Mesothelial cell of epicardium (in vitro differentiated cells): ENCODE measurements around the gene CFAP45. TPM values are rescaled to one million over a fixed set of nuclear protein-coding genes. Genes with fewer than 3 reads are reported as not detected.

ENCODE experiments used
- DNase-seq, 2 experiments: peaks; one replicate each; pipeline ENCODE4 v3.0.0; 2021; ENCODE audit warnings: low spot score in 2 of 2; ENCODE audit not compliant: unreplicated experiment in 2 of 2
- H3K27ac Mint-ChIP-seq: 2 replicates; pipeline ENCODE4 v1.8.0; 2021; ENCODE audit warnings: mixed read lengths
- H3K27me3 Mint-ChIP-seq: 2 replicates; pipeline ENCODE4 v1.8.0; 2021; ENCODE audit warnings: low read depth, mixed read lengths
- H3K36me3 Mint-ChIP-seq: 2 replicates; pipeline ENCODE4 v1.8.0; 2021; ENCODE audit warnings: mixed read lengths
- H3K4me1 Mint-ChIP-seq: 2 replicates; pipeline ENCODE4 v1.8.0; 2021; ENCODE audit warnings: mixed read lengths
- H3K4me3 Mint-ChIP-seq: 2 replicates; pipeline ENCODE4 v1.8.0; 2021; ENCODE audit warnings: mild to moderate bottlenecking, moderate library complexity, mixed read lengths
- H3K9me3 Mint-ChIP-seq: 2 replicates; pipeline ENCODE4 v1.8.0; 2021; ENCODE audit warnings: mixed read lengths
- CTCF ChIP-seq: fragments of 200-600 bp; sonication (generic); IDR thresholded peaks from one replicate; pipeline ENCODE4 v1.5.0; 2021; ENCODE audit warnings: antibody characterized with exemption; ENCODE audit not compliant: unreplicated experiment
- total RNA-seq: library from RNA; stranded (reverse); gene quantifications from 3 replicates; pipeline ENCODE4 v1.2.1, GENCODE V29; 2021

Gene CFAP45
- total RNA-seq, 1 donor from 2014 or later: 0.20 TPM

- Mint-ChIP-seq H3K4me1 (peaks cover 39% of the 10 kb centered on the region), H3K27ac (no peak overlapping the region), H3K27me3 (no peaks in the 10 kb centered on the region), H3K36me3 (peaks cover 27% of the 10 kb centered on the region), H3K4me3 (no peak overlapping the region), H3K9me3 (no peaks in the 10 kb centered on the region)
- DNase-seq: no peak
- no peak for TF ChIP-seq CTCF
These were observed 37.2 kb upstream of the CFAP45 start for GRCh38 chr1:159937054-159937750.

GRCh38 chr1:159936273-159936904 is 36.4 kb upstream of the CFAP45 start:
- peak in 1 of 2 experiments; percentile 92 for DNase-seq
- H3K27ac Mint-ChIP-seq: no peak overlapping the region

GRCh38 chr1:159935719-159936272 is 35.8 kb upstream of the CFAP45 start:
- Mint-ChIP-seq H3K4me1 (peaks cover 25% of the 10 kb centered on the region), H3K4me3 (no peak overlapping the region), H3K9me3 (no peaks in the 10 kb centered on the region), H3K36me3 (peaks cover 29% of the 10 kb centered on the region), H3K27ac (no peak overlapping the region), H3K27me3 (no peaks in the 10 kb centered on the region)
- no peak for DNase-seq
- TF ChIP-seq CTCF: no peak

More at GRCh38 chr1:159936273-159936904, 36.4 kb upstream of the CFAP45 start:
- TF ChIP-seq CTCF: peak; percentile 100
- no peaks in the 10 kb centered on the region for H3K9me3 Mint-ChIP-seq
- H3K36me3 Mint-ChIP-seq: peaks cover 27% of the 10 kb centered on the region
- no peaks in the 10 kb centered on the region for H3K27me3 Mint-ChIP-seq
- peaks cover 31% of the 10 kb centered on the region for H3K4me1 Mint-ChIP-seq
- no peak overlapping the region for H3K4me3 Mint-ChIP-seq

- Mint-ChIP-seq H3K9me3 (no peaks in the 10 kb centered on the region), H3K27ac (no peak overlapping the region), H3K36me3 (peaks cover 27% of the 10 kb centered on the region), H3K4me1 (peaks cover 22% of the 10 kb centered on the region), H3K27me3 (no peaks in the 10 kb centered on the region), H3K4me3 (no peak overlapping the region)
- DNase-seq: no peak
- TF ChIP-seq CTCF: no peak
These were observed 35.3 kb upstream of the CFAP45 start for GRCh38 chr1:159935305-159935704.

GRCh38 chr1:159934136-159935039 is 34.4 kb upstream of the CFAP45 start:
- no peaks in the 10 kb centered on the region for H3K9me3 Mint-ChIP-seq
- peaks cover 25% of the 10 kb centered on the region for H3K36me3 Mint-ChIP-seq
- H3K4me3 Mint-ChIP-seq: no peak overlapping the region
- no peak for TF ChIP-seq CTCF
- no peak overlapping the region for H3K27ac Mint-ChIP-seq
- no peak for DNase-seq
- H3K4me1 Mint-ChIP-seq: peaks cover 20% of the 10 kb centered on the region
- no peaks in the 10 kb centered on the region for H3K27me3 Mint-ChIP-seq
